IMR-90 (cell line): ENCODE data around the gene FCMR. TPM values are rescaled to one million over a fixed set of nuclear protein-coding genes. Genes with fewer than 3 reads are reported as not detected.

Experiments
- ATAC-seq: fragments of 200-7000 bp; cut with Tn5 transposase; 2 replicates; pipeline ENCODE4 v1.9.1; 2020; ENCODE audit warnings: low read depth, mild to moderate bottlenecking, moderate library complexity
- BruUV-seq: library from RNA; stranded (reverse); fragments of 400-500 nt; replicated peaks from 2 replicates; lab custom pipeline; 2021; lab: Mats Ljungman, UMichigan
- CTCF ChIA-PET: fragments of 300-600 bp; formaldehyde crosslinking; extraction: SDS; loops from one replicate; lab custom pipeline; 2021; ENCODE audit warnings: antibody characterized with exemption; lab: Yijun Ruan, JAX
- POLR2A ChIA-PET: fragments of 300-600 bp; sonication (Branson Sonifier 250); formaldehyde crosslinking; loops from one replicate; lab custom pipeline; 2022; ENCODE audit warnings: antibody characterized with exemption; ENCODE audit not compliant: unreplicated experiment; lab: Charles Lee
- DNase-seq: peaks from one replicate; pipeline ENCODE4 v3.0.0; 2013
- H2AFZ ChIP-seq: replicated peaks from 2 replicates; pipeline ENCODE3; 2013; ENCODE audit warnings: low read length, mild to moderate bottlenecking; ENCODE audit not compliant: poor library complexity
- H2AK5ac ChIP-seq: 2 replicates; pipeline ENCODE4 v1.6.1; 2013; ENCODE audit warnings: low read depth, low read length, inconsistent platforms
- H2AK9ac ChIP-seq: replicated peaks from 2 replicates; pipeline ENCODE3; 2013; ENCODE audit warnings: mild to moderate bottlenecking, low read depth, low read length, moderate library complexity; ENCODE audit not compliant: poor library complexity
- H2BK120ac ChIP-seq: 2 replicates; pipeline ENCODE4 v1.6.1; 2013; ENCODE audit warnings: low read depth, low read length, inconsistent platforms
- H2BK15ac ChIP-seq: 3 replicates; pipeline ENCODE4 v1.6.1; 2013; ENCODE audit warnings: low read depth, low read length, inconsistent platforms
- H2BK20ac ChIP-seq: 2 replicates; pipeline ENCODE4 v1.6.1; 2013; ENCODE audit warnings: low read depth, mild to moderate bottlenecking, inconsistent platforms, low read length, moderate library complexity
- H2BK5ac ChIP-seq: 2 replicates; pipeline ENCODE4 v1.6.1; 2013; ENCODE audit warnings: mild to moderate bottlenecking, low read depth, low read length, inconsistent platforms; ENCODE audit not compliant: poor library complexity, severe bottlenecking
- H3K14ac ChIP-seq: replicated peaks from 2 replicates; pipeline ENCODE4 v1.6.1; 2013; ENCODE audit warnings: low read depth, low read length, inconsistent platforms
- H3K18ac ChIP-seq: 2 replicates; pipeline ENCODE4 v1.6.1; 2013; ENCODE audit warnings: low read depth, low read length, control low read depth
- H3K23ac ChIP-seq: 2 replicates; pipeline ENCODE4 v1.6.1; 2013; ENCODE audit warnings: low read depth, low read length, inconsistent platforms
- H3K27ac ChIP-seq: 2 replicates; pipeline ENCODE4 v1.5.1; 2013; ENCODE audit warnings: mild to moderate bottlenecking, control low read depth, low read length; ENCODE audit not compliant: insufficient read depth
- H3K27me3 ChIP-seq: 2 replicates; pipeline ENCODE4 v1.6.1; 2013; ENCODE audit warnings: low read length; ENCODE audit not compliant: control insufficient read depth, insufficient read depth
- H3K36me3 ChIP-seq: 2 replicates; pipeline ENCODE4 v1.6.1; 2013; ENCODE audit warnings: low read length, mixed read lengths; ENCODE audit not compliant: control insufficient read depth, insufficient read depth
- H3K4ac ChIP-seq: 2 replicates; pipeline ENCODE4 v1.6.1; 2013; ENCODE audit warnings: low read depth, low read length, inconsistent platforms
- H3K4me1 ChIP-seq: 2 replicates; pipeline ENCODE4 v1.6.1; 2013; ENCODE audit warnings: low read length, mixed read lengths; ENCODE audit not compliant: control insufficient read depth, insufficient read depth
- H3K4me2 ChIP-seq: 2 replicates; pipeline ENCODE4 v1.6.1; 2013; ENCODE audit warnings: low read depth, mild to moderate bottlenecking, control low read depth, low read length, moderate library complexity
- H3K4me3 ChIP-seq: 2 replicates; pipeline ENCODE4 v1.5.1; 2013; ENCODE audit warnings: low read depth, mild to moderate bottlenecking, control low read depth, low read length, moderate library complexity; ENCODE audit not compliant: insufficient read depth
- H3K56ac ChIP-seq: 2 replicates; pipeline ENCODE4 v1.6.1; 2013; ENCODE audit warnings: low read length, inconsistent platforms; ENCODE audit not compliant: insufficient read depth; ENCODE audit errors: extremely low read depth
- H3K79me1 ChIP-seq, 2 experiments: 2 replicates each; pipeline ENCODE4 v1.6.1; 2013; ENCODE audit warnings: low read length in 2 of 2, inconsistent platforms in 1 of 2, low read depth in 1 of 2
- H3K9ac ChIP-seq: 2 replicates; pipeline ENCODE4 v1.6.1; 2013; ENCODE audit warnings: low read depth, low read length, control low read depth
- H3K9me1 ChIP-seq: 2 replicates; pipeline ENCODE4 v1.6.1; 2013; ENCODE audit warnings: low read length, inconsistent platforms; ENCODE audit not compliant: insufficient read depth
- H3K9me3 ChIP-seq: 2 replicates; pipeline ENCODE4 v1.6.1; 2013; ENCODE audit warnings: low read length; ENCODE audit not compliant: control insufficient read depth, insufficient read depth
- H4K20me1 ChIP-seq: 2 replicates; pipeline ENCODE4 v1.6.1; 2013; ENCODE audit warnings: low read length, inconsistent platforms; ENCODE audit not compliant: insufficient read depth
- H4K5ac ChIP-seq: 2 replicates; pipeline ENCODE4 v1.6.1; 2013; ENCODE audit warnings: mild to moderate bottlenecking, low read depth, low read length, control low read depth
- H4K8ac ChIP-seq, 2 experiments: 2 replicates each; pipeline ENCODE4 v1.6.1; 2013; ENCODE audit warnings: low read depth in 2 of 2, low read length in 2 of 2, control low read depth in 1 of 2, inconsistent platforms in 1 of 2
- H4K91ac ChIP-seq: 2 replicates; pipeline ENCODE4 v1.6.1; 2013; ENCODE audit warnings: low read depth, low read length, inconsistent platforms; ENCODE audit not compliant: insufficient read depth
- CEBPB ChIP-seq: IDR thresholded peaks from 2 replicates; pipeline ENCODE4 v1.6.1; 2012; ENCODE audit warnings: low read depth, low read length, improper control_type of control experiment
- CHD1 ChIP-seq: IDR thresholded peaks from 2 replicates; pipeline ENCODE4 v1.6.1; 2012; ENCODE audit warnings: low read depth, low read length, improper control_type of control experiment
- FOS ChIP-seq: fragments of 150-350 bp; IDR thresholded peaks from 2 replicates; pipeline ENCODE4 v1.6.1; 2016; ENCODE audit warnings: low read depth, low read length
- MAFK ChIP-seq: IDR thresholded peaks from 2 replicates; pipeline ENCODE4 v1.6.1; 2012; ENCODE audit warnings: low read depth, low read length, improper control_type of control experiment
- MAZ ChIP-seq: IDR thresholded peaks from 2 replicates; pipeline ENCODE4 v1.6.1; 2012; ENCODE audit warnings: low read depth, mild to moderate bottlenecking, low read length, improper control_type of control experiment, moderate library complexity, borderline replicate concordance
- MXI1 ChIP-seq: IDR thresholded peaks from 2 replicates; pipeline ENCODE4 v1.6.1; 2012; ENCODE audit warnings: low read depth, mild to moderate bottlenecking, low read length, moderate library complexity, borderline replicate concordance
- NFE2L2 ChIP-seq: fragments of 150-350 bp; IDR thresholded peaks from 2 replicates; pipeline ENCODE4 v1.6.1; 2016; ENCODE audit warnings: low read depth, mild to moderate bottlenecking, low read length
- POLR2A ChIP-seq: IDR thresholded peaks from 2 replicates; pipeline ENCODE4 v1.6.1; 2012; ENCODE audit warnings: mild to moderate bottlenecking, low read depth, low read length
- SMC3 ChIP-seq: fragments of 150-350 bp; IDR thresholded peaks from 2 replicates; pipeline ENCODE4 v1.6.1; 2016; ENCODE audit warnings: low read depth, mild to moderate bottlenecking, antibody characterized with exemption, low read length, moderate library complexity
- USF2 ChIP-seq: fragments of 150-350 bp; IDR thresholded peaks from 2 replicates; pipeline ENCODE4 v1.6.1; 2017; ENCODE audit warnings: mild to moderate bottlenecking, antibody characterized with exemption, low read length, low read depth
- WGBS, 2 experiments: methylation state at CpG; one replicate each; pipeline versions ENCODE4 v1.1.5 to v1.1.7; 2013; ENCODE audit warnings: missing lambda C conversion rate in 2 of 2; ENCODE audit not compliant: insufficient read length in 1 of 2; ENCODE audit errors: extremely low coverage in 2 of 2; 5-methylcytosine and 5-hydroxymethylcytosine counted together
- dilution Hi-C: fragments of 300-500 bp; cut with HindIII; formaldehyde crosslinking; loops from one replicate; pipeline ENCODE4 v1.14.3; 2018; ENCODE audit warnings: low sequenced_read_pairs; ENCODE audit not compliant: unreplicated experiment
- in situ Hi-C: fragments of 300-500 bp; cut with MboI; formaldehyde crosslinking; loops from 3 replicates; pipeline ENCODE4 v1.14.3; 2019; ENCODE audit warnings: low sequenced_read_pairs, inconsistent platforms, mixed read lengths
- intact Hi-C: fragments of 100-400 bp; cut with micrococcal nuclease; formaldehyde crosslinking; loops from 2 replicates; pipeline ENCODE4 v1.10.0; 2022
- polyA plus RNA-seq, 3 experiments: library from polyadenylated mRNA; depleted of rRNA; stranded (reverse); fragments of >200 nt; gene quantifications; 2 replicates each; pipeline ENCODE4 v1.2.3, GENCODE V29; 2012; ENCODE audit warnings: low replicate concordance in 1 of 3
- total RNA-seq: library from RNA; depleted of rRNA; stranded (reverse); fragments of >200 nt; gene quantifications from 2 replicates; pipeline ENCODE4 v1.2.3, GENCODE V29; 2012

FCMR gene
- total and polyA plus RNA-seq, 2 of the 4 experiments (the other 2 are of a cell fraction) = 0.09 TPM; not detected in 1

DNA sequence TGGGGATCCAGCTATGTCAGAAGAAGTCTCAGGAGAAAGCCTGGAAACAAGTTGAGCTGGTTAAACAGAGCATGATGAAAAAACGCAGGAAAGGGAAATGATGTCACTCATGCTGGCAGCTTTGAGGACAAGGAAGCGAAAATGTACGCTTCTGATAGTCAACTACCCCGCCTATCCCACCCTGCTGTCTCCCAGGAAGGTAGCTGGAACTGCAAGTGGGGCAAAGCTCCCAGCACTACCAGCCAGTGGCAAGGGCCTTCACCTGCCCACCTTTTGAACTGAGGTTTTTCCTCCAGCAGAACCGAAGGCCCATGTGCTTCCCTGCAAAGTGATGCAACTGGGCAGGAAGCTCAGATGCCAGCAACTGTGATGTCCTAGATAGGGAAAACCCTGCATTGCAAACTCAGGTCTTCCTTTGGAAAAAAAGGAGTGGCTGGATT is 62.6 kb downstream of the FCMR start:
- BruUV-seq = no TSS peak
- Histone ChIP-seq H3K9me1 (0 out of 2 replicates have a peak, but pooled peaks cover 4% of the 10 kb centered on the region), H3K4me3 (no peak overlapping the region), H3K27ac (no peak overlapping the region), H3K36me3 (no peaks in the 10 kb centered on the region), H3K23ac (no peak overlapping the region), H3K79me1 (no peaks in the 10 kb centered on the region), H2BK20ac (no peak overlapping the region), H3K9me3 (no peaks in the 10 kb centered on the region), H2AK9ac (no peak overlapping the region), H2BK15ac (no peak overlapping the region), H4K20me1 (no peaks in the 10 kb centered on the region), H3K9ac (no peak overlapping the region), H3K14ac (no peak overlapping the region), H4K5ac (no peak overlapping the region), H4K8ac (no peak overlapping the region), H3K4ac (no peak overlapping the region), H2AFZ (peak overlapping the region; percentile 73), H2BK120ac (no peak overlapping the region), H4K91ac (no peak overlapping the region), H3K56ac (no peak overlapping the region), H3K27me3 (peaks cover 14% of the 10 kb centered on the region), H2AK5ac (no peak overlapping the region; the same call in 1 of the 2 replicates), H3K18ac (no peak overlapping the region), H2BK5ac (no peak overlapping the region), H3K4me2 (no peak overlapping the region), H3K4me1 (peaks cover 2% of the 10 kb centered on the region; the same call in 1 of the 2 replicates)
- TF ChIP-seq FOS (no peak), MXI1 (no peak), CHD1 (no peak), NFE2L2 (no peak), POLR2A (no peak), SMC3 (no peak), CEBPB (no peak), MAFK (no peak), USF2 (no peak), MAZ (no peak)
- dilution Hi-C loops (no loop called here), in situ Hi-C loops (no loop called here), intact Hi-C loops (no loop called here)
- CTCF ChIA-PET = interaction anchor here (1.1 kb wide), 1 partner anchor 27 kb away, joined by 3 read pairs; no protein-coding TSS in a partner anchor
- 65% methylated on average over 2 of the region's 5 CpGs; no CpG with 5 or more reads in 1 of the 2 experiments for WGBS, 2 experiments
- DNase-seq (no peak), ATAC-seq (no peak)
- POLR2A ChIA-PET = no interaction called here
